GM19452 (cell line): ENCODE results near the gene CCDC142.
A peak's percentile ranks its signal among the peaks of the same experiment; 100 is the strongest.

Experiments
- ATAC-seq: cut with Tn5 transposase; IDR thresholded peaks from one replicate; pipeline ENCODE4 v1.9.1; 2021; ENCODE audit not compliant: unreplicated experiment

Gene CCDC142

GRCh38 chr2:74482801-74483674, at the start of gene CCDC142, which contains the start of gene TTC31:
Gene CCDC142 (minus strand): TSS chr2:74482998. CDS start chr2:74482837, 161 bp downstream.
Gene TTC31 (plus strand): TSS chr2:74483081. CDS start chr2:74483096, 15 bp downstream.
- ATAC-seq, result peak; percentile 91

- no peak for ATAC-seq
Observed at GRCh38 chr2:74532222-74532621, 49.4 kb upstream of the CCDC142 start.

- no peak for ATAC-seq
Observed at GRCh38 chr2:74531666-74532065, 48.9 kb upstream of the CCDC142 start.

- ATAC-seq, result peak; percentile 38
Observed at GRCh38 chr2:74530239-74531187, 47.7 kb upstream of the CCDC142 start.

GRCh38 chr2:74529357-74530238, 46.8 kb upstream of the CCDC142 start, which contains the start of the genes AUP1 and HTRA2:
Gene AUP1 (minus strand): TSS chr2:74529706. CDS start chr2:74529629, 77 bp downstream.
Gene HTRA2 (plus strand): TSS chr2:74529933. CDS start chr2:74530007, 74 bp downstream.
- ATAC-seq, result peak; percentile 80

GRCh38 chr2:74528600-74529356, 46.0 kb upstream of the CCDC142 start:
- peak; percentile 4 for ATAC-seq

GRCh38 chr2:74527741-74528140, 44.9 kb upstream of the CCDC142 start:
- no peak for ATAC-seq

GRCh38 chr2:74526649-74527230, 43.9 kb upstream of the CCDC142 start:
- ATAC-seq, result no peak

- no peak for ATAC-seq
Observed at GRCh38 chr2:74525717-74526648, 43.2 kb upstream of the CCDC142 start, which contains the start of gene DQX1. Gene DQX1 (minus strand): TSS chr2:74526231. CDS start chr2:74525729, 502 bp downstream.

GRCh38 chr2:74524955-74525716, 42.3 kb upstream of the CCDC142 start:
- no peak for ATAC-seq

- no peak for ATAC-seq
Observed at GRCh38 chr2:74524005-74524404, 41.2 kb upstream of the CCDC142 start.

- ATAC-seq, result no peak
Observed at GRCh38 chr2:74522516-74522915, 39.7 kb upstream of the CCDC142 start.

- no peak for ATAC-seq
Observed at GRCh38 chr2:74516650-74517049, 33.9 kb upstream of the CCDC142 start.

GRCh38 chr2:74515981-74516633, 33.3 kb upstream of the CCDC142 start:
- peak; percentile 64 for ATAC-seq

GRCh38 chr2:74515271-74515980, 32.6 kb upstream of the CCDC142 start:
- ATAC-seq, result peak; percentile 14
